Measurements from ENCODE around the gene KPNB1. TPM values are rescaled to one million over a fixed set of nuclear protein-coding genes. Genes with fewer than 3 reads are reported as not detected.
A peak's percentile ranks its signal among the peaks of the same experiment; 100 is the strongest.

The KPNB1 gene
- total RNA-seq, 4 donors from 2014 or later: 179 to 236 (median 205) TPM

DNA sequence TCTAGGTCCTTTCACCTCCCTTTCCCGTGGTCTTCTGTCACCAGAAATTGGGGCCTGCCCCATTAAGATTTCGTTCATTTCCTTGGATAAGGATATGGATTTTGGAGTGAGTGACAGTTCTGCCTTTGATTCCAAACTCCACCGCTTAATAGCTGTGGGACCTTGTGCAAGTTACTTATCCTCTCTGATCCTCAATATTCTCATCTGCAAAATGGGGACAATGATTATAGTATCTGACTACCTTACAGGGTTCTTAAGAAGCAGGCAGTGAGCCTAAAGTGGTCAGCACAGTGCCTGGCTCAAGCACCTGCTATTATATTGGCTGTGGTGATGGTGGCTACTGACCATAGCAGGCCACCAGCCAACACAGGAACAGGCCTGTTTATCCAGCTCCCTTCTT is 59.9 kb downstream of the KPNB1 start:
- peak overlapping the region in 3 of 4 donors; percentile 48 to 63 (median 49) for H3K4me3 ChIP-seq
- peaks cover 29 to 47% (median 37%) of the 10 kb centered on the region in 4 donors for H3K4me1 ChIP-seq
- peak overlapping the region in 3 of 4 donors; percentile 61 to 77 (median 64) for H3K27ac ChIP-seq (replicated peaks in 1 of 4)
- TF ChIP-seq POLR2A (IDR thresholded peaks at IDR 0.05; ENCODE audit: low read depth): no peak
- no peak for TF ChIP-seq POLR2AphosphoS5 (IDR thresholded peaks at IDR 0.05)
- TF ChIP-seq, protein P1, sequence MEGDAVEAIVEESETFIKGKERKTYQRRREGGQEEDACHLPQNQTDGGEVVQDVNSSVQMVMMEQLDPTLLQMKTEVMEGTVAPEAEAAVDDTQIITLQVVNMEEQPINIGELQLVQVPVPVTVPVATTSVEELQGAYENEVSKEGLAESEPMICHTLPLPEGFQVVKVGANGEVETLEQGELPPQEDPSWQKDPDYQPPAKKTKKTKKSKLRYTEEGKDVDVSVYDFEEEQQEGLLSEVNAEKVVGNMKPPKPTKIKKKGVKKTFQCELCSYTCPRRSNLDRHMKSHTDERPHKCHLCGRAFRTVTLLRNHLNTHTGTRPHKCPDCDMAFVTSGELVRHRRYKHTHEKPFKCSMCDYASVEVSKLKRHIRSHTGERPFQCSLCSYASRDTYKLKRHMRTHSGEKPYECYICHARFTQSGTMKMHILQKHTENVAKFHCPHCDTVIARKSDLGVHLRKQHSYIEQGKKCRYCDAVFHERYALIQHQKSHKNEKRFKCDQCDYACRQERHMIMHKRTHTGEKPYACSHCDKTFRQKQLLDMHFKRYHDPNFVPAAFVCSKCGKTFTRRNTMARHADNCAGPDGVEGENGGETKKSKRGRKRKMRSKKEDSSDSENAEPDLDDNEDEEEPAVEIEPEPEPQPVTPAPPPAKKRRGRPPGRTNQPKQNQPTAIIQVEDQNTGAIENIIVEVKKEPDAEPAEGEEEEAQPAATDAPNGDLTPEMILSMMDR (IDR thresholded peaks at IDR 0.05): no peak
- no peak for TF ChIP-seq EP300 (IDR thresholded peaks at IDR 0.05)
- H3K36me3 ChIP-seq: peaks cover 3 to 39% (median 30%) of the 10 kb centered on the region in 4 donors
- peaks cover 0 to 17% (median 3%) of the 10 kb centered on the region in 4 donors for H3K27me3 ChIP-seq
- intact Hi-C loops (cut with DNase I): loop anchor here (10.0 kb wide), 2 partner anchors 75 to 185 kb away; partner anchors contain the start of gene SP2
- H3K9me3 ChIP-seq: no peaks in the 10 kb centered on the region
- DNase-seq (ENCODE audit: extremely low spot score): no peak
- 87% methylated on average over 3 of the region's 3 CpGs for WGBS

DNA sequence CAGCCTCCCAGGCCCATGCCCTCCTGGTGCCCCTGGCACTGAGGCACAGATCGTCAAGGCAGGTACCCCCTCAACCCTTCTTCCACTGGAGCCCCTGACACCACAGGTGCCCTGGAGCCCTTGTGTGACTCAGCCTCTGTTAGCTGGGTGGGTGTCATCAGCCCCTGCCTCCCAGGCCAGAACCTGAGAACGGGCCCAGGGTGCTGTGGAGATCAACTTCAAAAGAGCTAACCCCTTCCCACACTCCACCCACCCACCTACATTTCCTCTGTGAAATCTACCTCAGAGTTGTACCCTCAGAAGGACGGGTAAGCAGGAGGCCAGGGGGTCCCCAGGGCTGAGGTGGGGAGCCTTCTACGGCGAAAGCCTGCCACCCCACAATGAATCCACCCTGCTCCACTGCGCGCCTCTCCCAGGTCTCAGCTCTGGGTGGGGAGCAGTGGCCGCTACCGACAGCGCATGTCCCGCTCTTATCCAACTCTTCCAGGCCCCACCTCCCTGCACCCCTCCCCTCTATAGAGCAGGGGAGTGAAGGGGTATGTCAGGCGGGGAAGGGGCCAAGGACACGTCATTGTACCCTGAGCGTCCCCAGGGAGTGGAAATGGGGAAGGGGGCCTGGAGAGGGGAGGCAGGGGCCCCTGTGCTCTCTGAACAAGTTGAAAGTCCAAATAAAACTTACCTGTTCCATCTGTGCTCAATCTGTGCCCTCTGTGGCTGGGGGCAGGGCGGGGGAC is 61.8 kb downstream of the KPNB1 start:
- Histone ChIP-seq H3K27ac (replicated peaks in 1 of 4) (no peak overlapping the region), H3K36me3 (peaks cover 3 to 30% (median 26%) of the 10 kb centered on the region in 4 donors), H3K9me3 (no peaks in the 10 kb centered on the region), H3K27me3 (peaks cover 0 to 27% (median 3%) of the 10 kb centered on the region in 4 donors), H3K4me3 (no peak overlapping the region), H3K4me1 (peaks cover 16 to 31% (median 26%) of the 10 kb centered on the region in 4 donors)
- intact Hi-C loops (cut with DNase I): no loop called here
- TF ChIP-seq EP300 (IDR thresholded peaks at IDR 0.05) (no peak), POLR2AphosphoS5 (IDR thresholded peaks at IDR 0.05) (no peak), POLR2A (IDR thresholded peaks at IDR 0.05; ENCODE audit: low read depth) (no peak)
- TF ChIP-seq, protein P1 (IDR thresholded peaks at IDR 0.05): no peak
- no peak for DNase-seq (ENCODE audit: extremely low spot score)
- 88% methylated on average over 14 of the region's 15 CpGs for WGBS

DNA sequence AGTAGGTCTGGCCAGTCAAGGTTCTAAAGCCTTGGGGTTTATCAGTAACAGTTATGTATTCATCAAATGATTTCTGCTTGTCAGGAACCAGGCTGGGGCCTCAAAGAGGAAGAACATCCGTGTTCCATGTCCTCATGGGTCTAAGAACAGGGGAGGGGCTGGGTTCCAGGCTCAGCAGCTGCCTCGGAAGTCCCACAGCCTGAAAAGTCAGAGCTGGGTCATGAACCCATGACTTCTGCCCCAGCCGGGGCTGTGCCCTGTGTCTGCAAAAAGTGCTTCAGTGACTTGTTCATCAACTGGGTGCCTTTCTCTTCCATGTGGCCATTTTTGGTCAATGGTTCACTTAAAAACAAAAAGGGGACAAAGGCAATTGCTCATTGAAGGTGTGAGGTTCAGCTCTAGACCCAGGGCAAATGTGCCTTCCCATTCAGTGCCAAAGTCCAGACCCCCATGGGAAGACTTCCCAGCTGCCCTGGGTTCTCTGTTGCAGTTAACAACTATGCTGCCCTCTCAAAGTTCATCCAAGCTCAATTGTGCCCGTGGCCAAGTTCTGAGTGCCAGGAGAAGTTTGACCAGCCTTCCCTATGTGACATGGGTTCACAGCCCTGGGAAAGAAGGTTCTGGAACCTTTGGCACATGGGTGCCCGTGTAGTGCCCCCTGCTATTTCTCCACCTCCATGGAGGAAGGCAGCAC is 62.8 kb downstream of the KPNB1 start:
- DNase-seq (ENCODE audit: extremely low spot score): no peak
- Histone ChIP-seq H3K27ac (replicated peaks in 1 of 4) (no peak overlapping the region), H3K4me3 (no peak overlapping the region), H3K27me3 (peaks cover 0 to 33% (median 3%) of the 10 kb centered on the region in 4 donors), H3K36me3 (peaks cover 3 to 30% (median 26%) of the 10 kb centered on the region in 4 donors), H3K4me1 (peaks cover 7 to 21% (median 17%) of the 10 kb centered on the region in 4 donors), H3K9me3 (no peaks in the 10 kb centered on the region)
- WGBS: 76% methylated on average over 5 of the region's 5 CpGs
- TF ChIP-seq, protein P1 (IDR thresholded peaks at IDR 0.05): no peak
- intact Hi-C loops (cut with DNase I): no loop called here

DNA sequence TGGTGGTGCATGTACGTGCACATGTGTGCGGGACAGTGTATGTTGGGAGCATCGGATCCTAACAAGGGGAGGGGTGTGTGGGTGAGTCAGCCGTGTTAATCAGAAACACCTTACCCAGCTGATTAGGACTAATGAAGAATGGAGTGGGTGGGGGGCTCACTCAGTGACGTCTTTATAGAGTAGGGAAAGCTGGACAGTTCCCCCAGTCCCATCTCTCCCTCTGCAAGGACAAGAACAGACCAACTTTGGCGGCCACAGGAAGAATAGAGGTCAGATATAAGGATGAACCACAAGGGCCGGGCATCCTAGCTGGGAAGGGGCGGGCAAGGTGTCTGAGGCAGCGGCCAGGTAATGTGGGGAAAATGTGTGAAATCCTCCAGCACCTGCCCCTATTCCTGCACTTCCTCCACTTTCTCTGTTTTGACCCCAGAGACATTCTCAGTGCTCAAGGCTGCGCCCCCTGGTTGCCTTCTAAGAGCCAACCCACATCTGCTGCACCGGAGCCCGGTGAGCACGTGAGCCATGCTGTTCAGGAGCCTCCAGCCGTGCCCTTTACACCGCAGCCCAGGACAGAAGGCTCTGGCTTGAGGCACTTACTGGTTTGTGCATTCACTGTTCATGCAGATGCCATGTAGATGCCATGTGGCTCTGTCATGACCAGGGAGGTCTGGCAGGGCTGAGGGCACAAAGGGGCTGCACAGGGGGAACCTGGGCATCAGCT is 64.4 kb downstream of the KPNB1 start:
- H3K4me3 ChIP-seq: no peak overlapping the region
- H3K27me3 ChIP-seq: peaks cover 0 to 50% (median 6%) of the 10 kb centered on the region in 4 donors
- 52% methylated on average over 15 of the region's 15 CpGs for WGBS
- peaks cover 3 to 26% (median 23%) of the 10 kb centered on the region in 4 donors for H3K36me3 ChIP-seq
- peaks cover 0 to 7% (median 5%) of the 10 kb centered on the region in 4 donors for H3K4me1 ChIP-seq
- no peaks in the 10 kb centered on the region for H3K9me3 ChIP-seq
- intact Hi-C loops (cut with DNase I): no loop called here
- TF ChIP-seq, protein P1 (IDR thresholded peaks at IDR 0.05): no peak
- TF ChIP-seq POLR2A (IDR thresholded peaks at IDR 0.05; ENCODE audit: low read depth) (no peak), POLR2AphosphoS5 (IDR thresholded peaks at IDR 0.05) (no peak), EP300 (IDR thresholded peaks at IDR 0.05) (no peak)
- no peak for DNase-seq (ENCODE audit: extremely low spot score)
- H3K27ac ChIP-seq (replicated peaks in 1 of 4): no peak overlapping the region
